HUES64 (cell line): ENCODE measurements around the gene DNM3. TPM values are rescaled to one million over a fixed set of nuclear protein-coding genes. Genes with fewer than 3 reads are reported as not detected.
"Not testable (repeated sequence)": the region's sequence is repeated elsewhere in the genome, so short reads cannot be mapped to it uniquely, and the experiment has no call there.

ENCODE experiments used
- H3K27ac ChIP-seq: 2 replicates; pipeline ENCODE4 v1.7.0; 2013; ENCODE audit warnings: low read depth, low read length, inconsistent platforms
- H3K27me3 ChIP-seq: 2 replicates; pipeline ENCODE4 v1.6.1; 2013; ENCODE audit warnings: mild to moderate bottlenecking, low read length; ENCODE audit not compliant: insufficient read depth
- H3K36me3 ChIP-seq: 2 replicates; pipeline ENCODE4 v1.6.1; 2013; ENCODE audit warnings: mild to moderate bottlenecking, low read length; ENCODE audit not compliant: insufficient read depth
- H3K4me1 ChIP-seq: 2 replicates; pipeline ENCODE4 v1.6.1; 2013; ENCODE audit warnings: mild to moderate bottlenecking, low read length, moderate library complexity; ENCODE audit not compliant: insufficient read depth
- H3K4me3 ChIP-seq: 2 replicates; pipeline ENCODE4 v1.5.1; 2013; ENCODE audit warnings: mild to moderate bottlenecking, low read length, moderate library complexity
- H3K9ac ChIP-seq: 2 replicates; pipeline ENCODE4 v1.6.1; 2013; ENCODE audit warnings: mild to moderate bottlenecking, low read depth, low read length
- H3K9me3 ChIP-seq: 2 replicates; pipeline ENCODE4 v1.6.1; 2013; ENCODE audit warnings: low read depth, low read length; ENCODE audit not compliant: insufficient read depth
- WGBS: fragments of 150-250, 120-280 bp; methylation state at CpG from one replicate; pipeline ENCODE4 v1.1.7; 2013; ENCODE audit warnings: missing lambda C conversion rate; 5-methylcytosine and 5-hydroxymethylcytosine counted together
- polyA plus RNA-seq, 2 experiments: library from polyadenylated mRNA; stranded (reverse); fragments of 50-300 nt; gene quantifications; one replicate each; pipeline ENCODE4 v1.2.3, GENCODE V29; 2013

Gene DNM3
- 0.55 TPM for polyA plus RNA-seq (2013, experiment 1 of 2)
- 0.95 TPM for polyA plus RNA-seq (2013, experiment 2 of 2)

- Histone ChIP-seq H3K9me3 (no peaks in the 10 kb centered on the region), H3K4me3 (peak within 1 kb of the TSS; percentile 84), H3K36me3 (no peaks in the 10 kb centered on the region), H3K27me3 (peaks cover 56% of the 10 kb centered on the region), H3K4me1 (0 out of 2 replicates have a peak, but pooled peaks cover 4% of the 10 kb centered on the region), H3K9ac (peak within 1 kb of the TSS; percentile 66), H3K27ac (no peak within 1 kb of the TSS)
- WGBS, result under 1% methylated on average over 85 of the region's 85 CpGs
Observed at GRCh38 chr1:171841050-171841910, at the start of gene DNM3. Gene DNM3 (plus strand): TSS chr1:171841498. CDS start chr1:171841657, 159 bp downstream.

GRCh38 chr1:171792656-171793369, 48.5 kb upstream of the DNM3 start:
- H3K4me3 ChIP-seq, result no peak overlapping the region
- no peaks in the 10 kb centered on the region for H3K9me3 ChIP-seq
- H3K9ac ChIP-seq, result no peak overlapping the region
- no peak overlapping the region for H3K27ac ChIP-seq
- peaks cover 100% of the 10 kb centered on the region for H3K36me3 ChIP-seq
- 96% methylated on average over 7 of the region's 7 CpGs for WGBS
- no peaks in the 10 kb centered on the region for H3K27me3 ChIP-seq
- no peaks in the 10 kb centered on the region for H3K4me1 ChIP-seq

- 96% methylated on average over 1 of the region's 1 CpG for WGBS
- Histone ChIP-seq H3K4me3 (no peak overlapping the region), H3K27ac (no peak overlapping the region), H3K9me3 (no peaks in the 10 kb centered on the region), H3K9ac (no peak overlapping the region), H3K4me1 (no peaks in the 10 kb centered on the region), H3K27me3 (no peaks in the 10 kb centered on the region), H3K36me3 (peaks cover 96% of the 10 kb centered on the region)
Observed at GRCh38 chr1:171793636-171794035, 47.7 kb upstream of the DNM3 start.

- no peak overlapping the region for H3K9ac ChIP-seq
- no peak overlapping the region for H3K4me3 ChIP-seq
- no peaks in the 10 kb centered on the region for H3K4me1 ChIP-seq
- H3K27ac ChIP-seq, result no peak overlapping the region
- H3K9me3 ChIP-seq, result no peaks in the 10 kb centered on the region
- H3K27me3 ChIP-seq, result no peaks in the 10 kb centered on the region
- WGBS, result 72% methylated on average over 4 of the region's 4 CpGs
- H3K36me3 ChIP-seq, result peaks cover 91% of the 10 kb centered on the region
Observed at GRCh38 chr1:171794085-171794484, 47.2 kb upstream of the DNM3 start.

GRCh38 chr1:171796592-171796991, 44.7 kb upstream of the DNM3 start:
- Histone ChIP-seq H3K9me3 (no peaks in the 10 kb centered on the region), H3K27ac (no peak overlapping the region), H3K27me3 (no peaks in the 10 kb centered on the region), H3K4me3 (no peak overlapping the region), H3K36me3 (peaks cover 66% of the 10 kb centered on the region), H3K9ac (no peak overlapping the region), H3K4me1 (peaks cover under 1% of the 10 kb centered on the region; the same call in 1 of the 2 replicates)
- WGBS, result 95% methylated on average over 5 of the region's 5 CpGs

GRCh38 chr1:171798311-171798710, 43.0 kb upstream of the DNM3 start:
- H3K4me3 ChIP-seq, result no peak overlapping the region
- no peaks in the 10 kb centered on the region for H3K9me3 ChIP-seq
- H3K27ac ChIP-seq, result no peak overlapping the region
- peaks cover 11% of the 10 kb centered on the region; the same call in 1 of the 2 replicates for H3K4me1 ChIP-seq
- H3K36me3 ChIP-seq, result peaks cover 49% of the 10 kb centered on the region
- WGBS, result 91% methylated on average over 3 of the region's 3 CpGs
- H3K9ac ChIP-seq, result no peak overlapping the region
- no peaks in the 10 kb centered on the region for H3K27me3 ChIP-seq

DNA sequence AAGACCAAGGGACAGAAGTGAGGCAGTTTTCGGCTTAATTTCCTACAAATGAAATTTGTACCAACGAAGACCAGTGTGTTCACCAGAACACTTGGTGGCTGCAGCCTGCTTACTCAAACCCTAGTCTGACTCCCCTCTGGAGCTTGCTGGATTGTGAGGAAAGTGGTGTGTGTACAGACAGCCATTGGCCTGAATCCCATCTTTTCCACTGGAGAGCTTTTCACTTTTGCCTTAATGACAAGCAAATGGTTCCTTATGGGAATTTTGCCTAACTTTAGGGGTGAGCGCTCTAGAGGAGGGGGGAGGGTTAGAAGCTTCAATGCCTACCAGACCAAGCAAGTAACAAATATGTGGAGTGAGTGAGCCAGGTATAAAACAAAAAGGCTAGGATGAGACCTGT, 42.5 kb upstream of the DNM3 start:
- no peak overlapping the region for H3K9ac ChIP-seq
- no peaks in the 10 kb centered on the region for H3K27me3 ChIP-seq
- 96% methylated on average over 3 of the region's 3 CpGs for WGBS
- no peaks in the 10 kb centered on the region for H3K9me3 ChIP-seq
- H3K27ac ChIP-seq, result no peak overlapping the region
- H3K4me1 ChIP-seq, result peaks cover 11% of the 10 kb centered on the region; the same call in 1 of the 2 replicates
- H3K36me3 ChIP-seq, result peaks cover 44% of the 10 kb centered on the region
- no peak overlapping the region for H3K4me3 ChIP-seq

DNA sequence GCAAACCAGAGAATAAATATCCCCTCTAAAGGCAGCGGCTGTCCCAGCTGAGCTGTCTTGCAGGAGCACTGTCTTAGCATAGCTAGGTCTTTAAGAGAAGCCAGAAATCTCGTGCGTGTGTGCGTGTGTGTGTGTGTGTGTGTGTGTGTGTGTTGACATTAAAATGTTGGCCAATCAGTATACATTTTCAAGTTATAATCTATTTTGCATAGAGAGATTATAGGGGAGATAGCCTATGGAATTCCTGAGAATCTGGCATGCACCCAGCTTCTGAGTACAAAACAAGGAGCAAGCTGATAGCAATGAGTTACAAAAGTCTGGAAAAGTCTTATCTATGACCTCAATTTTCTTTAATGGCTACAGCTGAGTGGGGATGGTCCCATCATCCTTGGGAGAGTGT, 42.1 kb upstream of the DNM3 start:
- Histone ChIP-seq H3K4me1 (peaks cover 11% of the 10 kb centered on the region; the same call in 1 of the 2 replicates), H3K27ac (no peak overlapping the region), H3K9me3 (no peaks in the 10 kb centered on the region), H3K4me3 (no peak overlapping the region), H3K36me3 (peaks cover 40% of the 10 kb centered on the region), H3K27me3 (no peaks in the 10 kb centered on the region), H3K9ac (no peak overlapping the region)
- WGBS, result 69% methylated on average over 4 of the region's 4 CpGs

GRCh38 chr1:171799698-171800097, 41.6 kb upstream of the DNM3 start:
- not testable (repeated sequence) for H3K4me3 ChIP-seq, H3K9me3 ChIP-seq, H3K9ac ChIP-seq, H3K27me3 ChIP-seq, H3K27ac ChIP-seq
- WGBS, result 89% methylated on average over 2 of the region's 2 CpGs
- H3K36me3 ChIP-seq, result peaks cover 35% of the 10 kb centered on the region
- H3K4me1 ChIP-seq, result peaks cover 11% of the 10 kb centered on the region; the same call in 1 of the 2 replicates

- WGBS, result 97% methylated on average over 3 of the region's 3 CpGs
- Histone ChIP-seq H3K36me3 (peaks cover 29% of the 10 kb centered on the region), H3K4me1 (peaks cover 11% of the 10 kb centered on the region; the same call in 1 of the 2 replicates), H3K9me3 (no peaks in the 10 kb centered on the region), H3K27ac (no peak overlapping the region), H3K9ac (no peak overlapping the region), H3K27me3 (no peaks in the 10 kb centered on the region), H3K4me3 (no peak overlapping the region)
Observed at GRCh38 chr1:171800342-171800741, 41.0 kb upstream of the DNM3 start.

GRCh38 chr1:171800851-171801250, 40.4 kb upstream of the DNM3 start:
- Histone ChIP-seq H3K4me3 (no peak overlapping the region), H3K4me1 (peaks cover 11% of the 10 kb centered on the region; the same call in 1 of the 2 replicates), H3K27ac (no peak overlapping the region), H3K9me3 (no peaks in the 10 kb centered on the region), H3K9ac (no peak overlapping the region), H3K27me3 (no peaks in the 10 kb centered on the region), H3K36me3 (peaks cover 24% of the 10 kb centered on the region)
- WGBS, result 88% methylated on average over 1 of the region's 3 CpGs
